Osteoblast (primary cell): ENCODE results near the gene SCFD1. TPM values are rescaled to one million over a fixed set of nuclear protein-coding genes. Genes with fewer than 3 reads are reported as not detected.

Experiments
- DNase-seq: peaks from one replicate; pipeline ENCODE4 v3.0.0; 2011; ENCODE audit warnings: low spot score, mixed read lengths; ENCODE audit not compliant: insufficient read length; ENCODE audit errors: missing footprints
- H2AFZ ChIP-seq: 2 replicates; pipeline ENCODE4 v1.6.0; 2011; ENCODE audit warnings: mild to moderate bottlenecking, low read length
- H3K27ac ChIP-seq: 2 replicates; pipeline ENCODE4 v1.5.1; 2011; ENCODE audit warnings: mild to moderate bottlenecking, low read depth, low read length, moderate library complexity
- H3K27me3 ChIP-seq: 2 replicates; pipeline ENCODE4 v1.6.0; 2012; ENCODE audit warnings: mild to moderate bottlenecking, control low read depth, inconsistent platforms, low read length, moderate library complexity; ENCODE audit not compliant: insufficient read depth
- H3K36me3 ChIP-seq: 2 replicates; pipeline ENCODE4 v1.5.1; 2011; ENCODE audit warnings: mild to moderate bottlenecking, low read length, control low read depth, moderate library complexity; ENCODE audit not compliant: insufficient read depth
- H3K4me1 ChIP-seq: 2 replicates; pipeline ENCODE4 v1.5.1; 2011; ENCODE audit warnings: mild to moderate bottlenecking, low read length, control low read depth, moderate library complexity; ENCODE audit not compliant: insufficient read depth
- H3K4me2 ChIP-seq: 2 replicates; pipeline ENCODE4 v1.6.0; 2011; ENCODE audit warnings: mild to moderate bottlenecking, low read length; ENCODE audit not compliant: insufficient read depth
- H3K4me3 ChIP-seq: fragments of 200-600 bp; sonication (generic); 3 replicates; pipeline ENCODE4 v1.5.1; 2012; ENCODE audit warnings: mild to moderate bottlenecking, low read length, inconsistent platforms; ENCODE audit not compliant: insufficient read depth
- H3K79me2 ChIP-seq: 2 replicates; pipeline ENCODE4 v1.6.0; 2012; ENCODE audit warnings: mild to moderate bottlenecking, low read length, control low read depth, inconsistent platforms; ENCODE audit not compliant: insufficient read depth
- H3K9me3 ChIP-seq: 2 replicates; pipeline ENCODE4 v1.5.1; 2011; ENCODE audit warnings: low read depth, low read length, control low read depth
- H4K20me1 ChIP-seq: 2 replicates; pipeline ENCODE4 v1.6.0; 2012; ENCODE audit warnings: mild to moderate bottlenecking, low read length, control low read depth; ENCODE audit not compliant: insufficient read depth
- CTCF ChIP-seq: IDR thresholded peaks from 2 replicates; pipeline ENCODE4 v1.5.1; 2011; ENCODE audit warnings: mild to moderate bottlenecking, low read depth, low read length, moderate library complexity; ENCODE audit errors: extremely low read depth
- total RNA-seq: library from RNA; depleted of rRNA; stranded (reverse); fragments of >200 nt; gene quantifications from 2 replicates; pipeline ENCODE4 v1.2.3, GENCODE V29; 2012

The SCFD1 gene
- total RNA-seq, 1 donor: 136 TPM

- H3K79me2 ChIP-seq: no peaks in the 10 kb centered on the region
- no peaks in the 10 kb centered on the region for H3K4me1 ChIP-seq
- no peak for TF ChIP-seq CTCF
- H2AFZ ChIP-seq: no peak overlapping the region
- H3K36me3 ChIP-seq: peaks cover 35% of the 10 kb centered on the region
- H3K27me3 ChIP-seq: no peaks in the 10 kb centered on the region
- H3K4me2 ChIP-seq: no peak overlapping the region
- H3K4me3 ChIP-seq: no peak overlapping the region
- DNase-seq: no peak
- H4K20me1 ChIP-seq: no peaks in the 10 kb centered on the region
- H3K27ac ChIP-seq: no peak overlapping the region
- no peaks in the 10 kb centered on the region for H3K9me3 ChIP-seq
These were observed 76.3 kb downstream of the SCFD1 start for GRCh38 chr14:30698463-30698862.

GRCh38 chr14:30706704-30707103 is 84.6 kb downstream of the SCFD1 start:
- peaks cover 27% of the 10 kb centered on the region for H3K36me3 ChIP-seq
- H4K20me1 ChIP-seq: no peaks in the 10 kb centered on the region
- no peaks in the 10 kb centered on the region for H3K9me3 ChIP-seq
- H3K79me2 ChIP-seq: no peaks in the 10 kb centered on the region
- no peaks in the 10 kb centered on the region for H3K27me3 ChIP-seq
- peaks cover 10% of the 10 kb centered on the region for H3K4me1 ChIP-seq
- no peak overlapping the region for H3K4me3 ChIP-seq
- no peak overlapping the region for H2AFZ ChIP-seq
- DNase-seq: no peak
- no peak for TF ChIP-seq CTCF
- H3K4me2 ChIP-seq: no peak overlapping the region
- no peak overlapping the region for H3K27ac ChIP-seq

GRCh38 chr14:30708157-30708556 is 86.0 kb downstream of the SCFD1 start:
- TF ChIP-seq CTCF: no peak
- DNase-seq: no peak
- no peaks in the 10 kb centered on the region for H3K27me3 ChIP-seq
- no peak overlapping the region for H3K4me2 ChIP-seq
- no peak overlapping the region for H3K27ac ChIP-seq
- no peaks in the 10 kb centered on the region for H4K20me1 ChIP-seq
- peaks cover 30% of the 10 kb centered on the region for H3K36me3 ChIP-seq
- H3K4me1 ChIP-seq: peaks cover 10% of the 10 kb centered on the region
- H3K4me3 ChIP-seq: no peak overlapping the region
- no peaks in the 10 kb centered on the region for H3K9me3 ChIP-seq
- no peaks in the 10 kb centered on the region for H3K79me2 ChIP-seq
- H2AFZ ChIP-seq: no peak overlapping the region

GRCh38 chr14:30709201-30709600 is 87.1 kb downstream of the SCFD1 start:
- TF ChIP-seq CTCF: no peak
- peaks cover 27% of the 10 kb centered on the region for H3K36me3 ChIP-seq
- H3K27me3 ChIP-seq: no peaks in the 10 kb centered on the region
- no peaks in the 10 kb centered on the region for H3K9me3 ChIP-seq
- peaks cover 10% of the 10 kb centered on the region for H3K4me1 ChIP-seq
- H2AFZ ChIP-seq: no peak overlapping the region
- no peak overlapping the region for H3K4me2 ChIP-seq
- H3K27ac ChIP-seq: no peak overlapping the region
- no peak overlapping the region for H3K4me3 ChIP-seq
- H3K79me2 ChIP-seq: no peaks in the 10 kb centered on the region
- no peak for DNase-seq
- H4K20me1 ChIP-seq: no peaks in the 10 kb centered on the region
